DMS53 treated with DMSO at 0.1 percent for 48 hours (cell line): ENCODE data around the gene PACS1.

Experiments used
- DNase-seq: peaks from one replicate; lab custom pipeline; 2025; ENCODE audit not compliant: unreplicated experiment; lab: John Stamatoyannopoulos, UW

Gene PACS1

DNA sequence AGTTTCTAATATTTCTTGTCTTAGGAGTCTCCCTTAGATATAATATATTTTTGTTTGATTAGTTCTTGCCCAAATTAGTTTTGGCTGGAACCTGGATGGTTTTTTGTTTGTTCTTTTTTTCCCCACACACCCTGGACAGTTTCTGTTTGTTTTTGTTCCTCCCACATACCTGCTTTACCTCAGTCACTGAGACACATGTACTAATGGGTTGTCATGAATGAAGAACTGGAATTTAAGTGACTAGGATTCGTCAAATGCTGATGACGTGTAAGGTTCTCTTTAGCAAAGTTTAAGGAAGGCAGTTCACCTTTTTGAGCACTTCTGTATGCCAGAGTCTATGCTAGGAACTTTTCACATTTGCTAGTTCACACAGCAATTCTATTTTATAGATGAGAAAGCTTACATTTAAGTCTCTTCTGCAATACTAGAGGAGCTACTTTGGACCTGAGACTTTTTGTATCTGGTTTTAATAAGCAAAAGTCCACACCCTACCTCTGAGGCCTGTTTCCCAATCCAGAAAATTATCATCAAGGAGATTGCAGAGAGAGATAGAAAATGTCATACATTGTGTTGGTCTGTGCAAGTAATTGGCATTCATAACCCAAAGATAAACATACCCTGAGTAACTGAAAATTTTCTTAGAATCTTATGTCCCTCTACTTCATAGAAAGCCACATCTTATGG is 111.7 kb downstream of the PACS1 start:
- DNase-seq, result no peak

DNA sequence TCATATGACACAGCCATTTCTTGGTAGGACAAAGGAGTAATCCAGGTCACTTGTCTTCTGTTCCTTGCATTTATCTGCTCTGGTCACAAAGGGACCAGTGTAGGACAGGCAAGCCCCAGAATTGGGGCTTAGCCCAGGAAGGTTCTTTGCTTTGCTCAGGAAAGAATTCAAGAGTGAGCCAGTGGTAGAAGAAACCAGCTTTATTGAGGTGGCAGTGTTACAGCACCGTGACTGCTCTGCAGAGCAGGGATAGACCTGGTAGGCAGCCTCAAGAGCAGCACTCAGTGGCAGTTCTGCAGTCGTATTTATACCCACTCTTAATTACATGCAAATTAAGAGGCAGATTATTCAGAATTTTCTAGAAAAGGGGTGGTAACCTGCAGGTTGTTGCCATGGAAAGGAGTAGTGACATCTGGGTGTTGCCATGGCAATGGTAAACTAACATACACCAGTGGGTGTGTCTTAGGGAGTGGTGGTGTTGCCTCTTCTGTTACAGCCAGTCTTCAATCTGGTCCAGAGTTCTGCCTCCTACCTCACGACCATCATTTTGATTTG is 113.5 kb downstream of the PACS1 start:
- DNase-seq, result no peak

DNA sequence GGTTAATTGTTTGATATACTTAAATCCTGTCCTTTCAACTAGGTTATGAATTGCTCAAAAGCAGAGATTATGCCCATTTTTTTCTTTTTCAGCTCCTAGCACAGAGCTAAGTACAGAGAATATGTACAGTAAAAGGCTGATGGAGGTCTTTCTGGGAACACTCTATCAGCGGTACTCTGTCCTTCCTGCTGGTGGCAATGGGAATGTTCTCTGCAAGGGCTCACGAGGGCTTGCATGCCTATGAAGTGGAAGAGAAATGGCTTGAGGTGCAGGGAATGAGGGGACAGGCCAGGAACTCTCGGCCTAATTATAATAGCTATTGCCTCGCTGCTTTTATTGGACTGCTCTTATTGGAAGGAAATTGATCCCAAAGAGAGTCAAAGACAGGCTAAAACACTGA is 114.7 kb downstream of the PACS1 start:
- no peak for DNase-seq

DNA sequence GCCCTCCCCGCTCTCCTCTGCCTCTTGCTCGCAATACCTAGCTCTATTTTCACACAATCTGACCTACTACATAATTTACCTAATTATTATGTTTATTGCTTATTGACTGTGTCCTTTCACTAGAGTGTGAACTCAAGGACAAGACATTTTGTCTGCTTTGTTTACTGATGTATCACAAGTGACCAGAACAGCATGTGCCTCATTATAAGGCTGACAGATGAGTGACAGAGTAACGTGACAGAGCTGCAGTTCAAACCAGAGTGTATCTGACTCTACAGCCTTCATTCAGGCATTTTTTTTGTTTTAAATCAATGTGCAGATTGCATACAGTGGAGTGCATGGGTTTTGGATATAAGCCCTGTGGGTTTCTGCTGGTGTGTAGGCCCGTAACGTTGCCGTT is 116.4 kb downstream of the PACS1 start:
- DNase-seq, result no peak

DNA sequence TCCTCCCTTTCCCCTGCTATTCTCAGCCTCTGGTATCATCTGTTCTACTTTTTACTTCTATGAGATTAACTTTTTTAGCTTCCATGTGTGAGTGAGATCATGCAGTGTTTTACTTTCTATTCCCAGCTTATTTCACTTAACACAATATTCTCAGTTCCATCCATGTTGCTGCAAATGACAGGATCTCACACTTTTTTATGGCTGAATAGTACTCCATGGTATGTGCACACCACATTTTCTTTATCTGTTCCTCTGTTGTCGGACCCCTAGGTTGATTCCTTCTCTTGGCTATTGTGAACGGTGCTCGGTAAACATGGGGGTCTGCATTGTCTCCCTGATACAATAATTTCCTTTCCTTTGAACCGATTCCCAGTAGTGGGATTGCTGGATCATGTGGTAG is 117.4 kb downstream of the PACS1 start:
- no peak for DNase-seq

DNA sequence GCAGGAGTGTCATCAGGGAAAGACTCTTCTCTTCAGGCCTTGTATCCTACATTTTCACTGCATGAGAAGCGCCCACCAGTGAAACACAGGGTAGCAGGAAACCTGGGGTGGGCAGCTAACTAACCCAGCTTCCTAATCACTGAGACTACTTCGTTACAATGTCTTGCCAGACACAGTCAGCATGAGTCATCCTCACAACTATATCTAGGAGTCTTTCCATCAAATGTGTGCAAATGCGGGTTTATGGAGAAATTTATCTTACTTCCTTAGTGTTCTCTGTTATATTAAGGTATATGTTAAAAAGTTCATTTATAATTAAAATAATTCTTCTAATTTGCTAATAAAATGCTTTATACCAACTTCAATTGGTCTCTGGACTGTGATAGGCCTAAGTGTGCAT is 118.5 kb downstream of the PACS1 start:
- DNase-seq, result no peak

DNA sequence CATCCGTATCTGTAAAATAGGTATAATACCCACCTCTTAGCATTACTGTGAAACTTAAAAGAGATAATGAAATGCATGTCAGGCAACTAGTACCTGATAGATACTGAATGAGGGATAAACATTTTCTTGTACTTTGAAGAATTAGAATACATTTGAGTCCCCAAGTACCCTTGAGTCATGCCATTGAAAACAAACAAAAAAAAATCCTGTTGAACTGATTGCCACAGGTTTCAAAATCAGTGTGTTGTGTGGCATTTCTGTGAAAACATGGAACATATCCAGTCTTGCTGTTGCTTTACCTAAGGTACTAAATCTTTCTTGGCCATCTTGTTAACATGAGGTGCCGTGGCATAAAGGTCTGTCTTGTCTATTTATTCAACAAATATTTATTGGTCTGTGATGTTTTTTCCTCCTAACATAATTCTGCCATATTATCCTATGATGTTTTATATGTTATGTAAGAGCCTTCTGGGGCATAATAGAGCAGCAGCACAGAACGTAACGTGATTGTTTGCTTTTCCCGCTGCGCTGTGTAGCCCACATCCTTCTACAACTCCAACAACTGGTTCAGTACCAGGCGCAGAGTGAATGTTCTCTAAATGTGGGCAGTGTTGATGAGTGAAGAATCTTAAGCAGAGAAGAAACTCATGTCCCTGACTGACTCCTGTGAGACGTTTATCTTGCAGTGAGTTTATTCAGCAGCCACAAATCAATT is 119.1 kb downstream of the PACS1 start:
- no peak for DNase-seq

DNA sequence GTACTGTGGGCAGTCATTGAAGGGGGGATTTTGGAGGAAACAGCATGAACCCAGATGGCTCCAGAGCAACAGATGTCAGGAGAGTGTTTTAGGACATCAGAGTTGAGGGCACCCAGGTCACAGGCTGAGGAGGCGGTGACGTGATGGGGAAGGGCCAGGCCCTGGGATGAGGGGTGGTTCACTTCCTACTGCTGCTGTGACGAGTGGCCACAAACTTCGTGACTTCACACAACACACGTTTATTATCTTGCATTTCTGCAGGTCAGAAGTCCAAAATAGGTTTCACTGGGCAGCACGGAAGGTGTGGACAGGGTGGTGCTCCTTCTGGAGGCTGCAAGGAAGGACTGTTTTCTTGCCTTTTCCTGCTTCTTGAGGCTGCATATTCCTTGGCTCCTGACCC is 120.7 kb downstream of the PACS1 start:
- DNase-seq, result no peak

DNA sequence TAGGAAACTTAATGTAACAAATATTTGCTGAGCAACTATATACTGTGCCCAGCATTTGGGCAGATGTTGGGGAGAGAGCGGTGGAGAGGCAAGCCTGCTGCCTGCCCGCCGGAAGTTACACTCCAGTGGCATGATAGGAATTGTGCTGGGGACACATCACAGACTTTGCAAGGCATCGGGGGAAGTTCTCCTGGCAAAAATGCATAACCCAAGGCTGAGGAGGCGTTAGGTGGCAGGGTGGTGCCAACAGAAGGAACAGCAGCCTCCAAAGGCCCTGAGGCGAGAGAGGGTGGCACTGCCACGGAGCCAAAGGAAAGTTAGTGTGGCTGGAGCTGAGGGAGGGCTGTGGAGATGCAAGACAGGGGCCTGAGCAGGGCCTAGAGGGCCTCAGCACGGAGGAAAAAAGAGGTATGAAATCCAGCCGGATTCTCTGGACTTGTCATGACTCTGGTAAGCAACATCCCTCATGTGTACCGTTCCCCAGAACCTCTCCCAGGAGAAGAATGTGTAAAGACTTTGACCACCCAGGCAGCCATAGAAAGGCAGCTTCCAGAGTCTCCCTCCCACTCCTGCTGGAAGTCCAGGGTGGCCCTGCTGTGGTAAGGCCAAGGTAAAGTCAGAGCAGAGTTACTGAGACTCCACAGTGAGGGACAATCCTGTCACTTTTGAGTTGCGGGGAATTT is 122.2 kb downstream of the PACS1 start:
- no peak for DNase-seq

DNA sequence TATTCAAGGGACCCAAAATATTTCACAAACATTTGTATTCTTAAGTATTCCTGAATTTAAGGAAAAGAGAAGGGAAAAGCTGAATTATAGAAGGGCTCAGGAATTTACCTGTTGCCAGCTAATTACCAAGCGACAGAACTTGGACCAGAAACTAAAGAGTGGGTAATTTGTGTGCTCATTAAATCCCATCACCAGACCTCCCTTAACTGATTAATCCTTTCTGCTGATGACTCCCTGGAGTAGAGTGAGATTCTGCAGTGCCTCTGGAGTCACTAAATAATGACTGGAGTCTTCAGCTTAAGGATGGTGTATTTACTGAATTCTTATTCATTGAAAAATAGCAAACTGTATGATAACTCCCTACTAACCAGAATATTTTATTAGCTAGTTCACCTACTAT is 124.3 kb downstream of the PACS1 start:
- DNase-seq, result no peak

DNA sequence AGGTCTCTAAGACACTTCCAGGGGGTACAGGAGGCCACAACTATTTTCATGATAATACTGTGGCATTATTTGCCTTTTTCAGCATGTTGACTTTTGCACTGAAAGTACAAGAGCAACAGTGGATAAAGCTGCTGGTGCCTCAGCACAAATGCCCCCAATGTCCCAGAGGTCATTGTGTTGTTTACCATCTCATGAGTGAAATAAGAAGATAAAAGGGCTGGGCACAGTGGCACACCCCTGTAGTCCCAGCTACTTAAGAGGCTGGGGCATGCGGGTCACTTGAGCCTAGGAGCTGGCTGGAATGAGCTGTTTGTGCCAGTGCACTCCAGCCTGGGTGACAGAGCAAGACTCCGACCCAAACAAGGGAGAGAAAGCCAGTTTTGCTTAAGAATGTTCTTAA is 125.8 kb downstream of the PACS1 start:
- no peak for DNase-seq

DNA sequence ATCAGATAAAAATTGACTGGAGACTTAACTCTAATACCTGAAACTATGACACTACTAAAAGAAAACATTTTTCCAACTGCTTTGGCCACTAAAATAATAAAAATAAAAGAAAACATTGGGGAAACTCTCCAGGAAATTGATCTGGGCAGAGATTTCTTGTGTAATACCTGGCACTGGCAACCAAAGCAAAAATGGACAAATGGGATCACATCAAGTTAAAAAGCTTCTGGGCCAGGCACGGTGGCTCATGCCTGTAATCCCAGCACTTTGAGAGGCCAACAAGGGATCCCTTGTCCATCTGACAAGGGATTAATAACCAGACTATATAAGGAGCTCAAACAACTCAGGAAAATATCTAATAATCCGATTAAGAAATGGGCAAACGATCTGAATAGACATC is 133.8 kb downstream of the PACS1 start:
- DNase-seq, result no peak

DNA sequence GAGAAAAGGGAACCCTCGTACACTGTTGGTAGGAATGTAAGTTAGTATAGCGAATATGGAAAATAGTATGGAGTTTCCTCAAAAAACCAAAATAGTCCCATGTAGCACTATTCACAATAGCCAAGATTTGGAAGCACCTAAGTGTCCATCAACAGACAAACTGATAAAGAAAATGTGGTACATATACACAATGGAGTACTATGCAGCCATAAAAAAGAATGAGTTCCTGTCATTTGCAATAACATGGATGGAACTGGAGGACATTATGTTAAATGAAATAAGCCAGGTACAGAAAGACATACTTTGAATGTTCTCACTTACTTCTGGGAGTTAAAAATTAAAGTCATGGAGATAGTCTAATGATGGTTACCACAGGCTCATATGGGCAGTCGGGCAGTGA is 134.3 kb downstream of the PACS1 start:
- DNase-seq, result no peak

DNA sequence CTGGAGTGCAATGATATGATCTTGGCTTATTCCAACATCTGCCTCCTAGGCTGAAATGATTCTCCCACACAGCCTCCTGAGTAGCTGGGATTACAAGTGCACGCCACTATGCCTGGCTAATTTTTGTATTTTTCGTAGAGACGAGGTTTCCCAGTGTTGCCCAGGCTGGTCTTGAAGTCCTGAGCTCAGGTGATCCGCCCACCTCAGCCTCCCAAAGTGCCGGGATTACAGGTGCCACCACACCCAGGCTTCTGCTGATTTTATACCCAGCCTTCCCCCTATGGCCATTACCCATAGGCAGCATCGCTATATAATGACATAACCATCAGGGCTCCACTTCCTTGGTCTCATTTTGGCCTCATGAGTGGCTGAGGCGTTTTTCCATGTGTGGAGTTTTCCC is 137.7 kb downstream of the PACS1 start:
- DNase-seq, result no peak

DNA sequence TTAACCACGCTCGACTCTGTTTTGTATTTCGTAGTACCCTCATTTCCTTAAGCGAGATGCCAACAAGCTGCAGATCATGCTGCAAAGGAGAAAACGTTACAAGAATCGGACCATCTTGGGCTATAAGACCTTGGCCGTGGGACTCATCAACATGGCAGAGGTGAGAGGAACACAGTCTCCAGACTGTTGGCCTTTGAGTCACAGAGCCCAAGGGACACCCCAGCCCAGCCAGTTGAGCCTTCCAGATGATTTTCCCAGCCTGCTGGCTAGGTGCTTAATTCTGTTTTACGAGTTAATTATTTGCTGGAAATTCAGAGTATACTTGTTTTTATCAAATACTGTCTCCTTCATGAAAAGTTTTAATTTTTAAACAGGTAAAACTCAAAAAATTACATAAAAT is 141.0 kb downstream of the PACS1 start:
- no peak for DNase-seq

DNA sequence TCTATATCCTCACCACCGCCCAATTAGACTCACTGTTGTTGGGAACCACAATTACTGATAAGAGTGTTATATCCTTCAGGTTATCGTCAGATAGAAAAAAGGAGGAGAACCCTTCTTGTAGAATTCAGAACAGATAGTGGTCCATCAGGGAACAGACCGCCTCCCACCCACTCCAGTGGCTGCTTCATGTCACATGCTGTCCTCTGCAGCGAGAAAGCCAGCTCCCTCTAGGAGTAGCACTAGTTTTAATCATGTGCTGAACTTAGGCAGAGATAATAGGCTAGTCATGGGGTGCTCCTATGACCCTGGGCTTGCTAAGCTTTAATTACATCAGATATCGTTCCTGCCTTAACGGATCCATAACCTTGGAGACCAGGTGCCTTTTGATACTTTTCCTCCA is 146.8 kb downstream of the PACS1 start:
- DNase-seq, result no peak

DNA sequence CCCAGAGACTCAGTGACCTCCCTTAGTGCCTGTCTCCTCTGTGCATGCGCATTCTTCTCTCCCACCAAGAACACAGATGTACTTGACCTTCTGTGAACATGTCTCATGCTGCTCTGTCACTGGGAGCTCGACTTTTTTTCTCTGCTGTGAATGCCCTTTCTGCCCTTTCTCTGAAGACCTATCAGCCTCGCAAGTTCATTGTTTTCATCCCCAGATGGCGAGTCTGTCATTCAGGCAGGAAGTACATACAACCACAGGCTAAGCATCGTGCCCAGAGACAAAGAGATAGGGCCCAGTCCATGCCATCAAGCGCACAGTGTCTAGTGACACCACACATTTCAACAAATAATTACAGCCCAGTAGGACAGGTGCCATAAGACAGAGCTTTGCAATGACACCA is 148.0 kb downstream of the PACS1 start:
- DNase-seq, result no peak

DNA sequence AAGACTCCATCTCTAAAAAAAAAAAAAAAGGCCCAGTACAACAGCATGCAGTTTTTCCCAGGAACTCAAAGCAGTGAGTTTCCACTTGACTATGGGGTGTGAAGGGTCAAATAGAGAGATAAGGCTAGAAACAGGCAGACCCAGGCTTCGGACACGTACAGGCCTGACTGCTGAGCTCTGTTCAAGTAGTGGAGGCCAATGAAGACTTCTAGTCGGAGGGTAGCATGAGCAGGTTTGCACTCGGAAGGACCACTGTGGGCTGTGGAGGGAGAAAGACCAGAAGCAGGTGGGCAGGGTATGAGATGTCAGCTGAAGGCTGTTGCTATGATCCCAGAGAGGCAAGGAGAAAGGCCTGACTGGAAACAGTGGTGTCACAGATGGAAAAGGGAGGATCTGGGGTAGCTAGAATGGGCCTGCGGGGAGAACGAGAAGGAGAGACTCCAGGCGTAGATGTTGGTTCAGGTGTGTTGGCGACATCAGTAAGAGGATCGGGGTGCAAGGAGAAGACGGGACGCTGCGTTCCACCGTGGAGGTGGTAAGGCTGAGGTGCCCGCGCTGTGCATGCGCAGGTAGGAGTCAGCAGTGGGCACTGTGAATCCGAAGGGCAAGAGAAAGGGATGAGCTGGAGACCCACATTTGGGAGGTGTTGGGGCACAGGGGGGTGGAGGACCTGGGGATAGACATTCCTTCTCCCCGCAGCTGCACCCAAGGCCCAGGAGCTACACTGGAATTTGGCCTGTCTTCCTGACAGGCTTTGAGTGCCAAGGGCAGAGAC is 149.0 kb downstream of the PACS1 start:
- no peak for DNase-seq

DNA sequence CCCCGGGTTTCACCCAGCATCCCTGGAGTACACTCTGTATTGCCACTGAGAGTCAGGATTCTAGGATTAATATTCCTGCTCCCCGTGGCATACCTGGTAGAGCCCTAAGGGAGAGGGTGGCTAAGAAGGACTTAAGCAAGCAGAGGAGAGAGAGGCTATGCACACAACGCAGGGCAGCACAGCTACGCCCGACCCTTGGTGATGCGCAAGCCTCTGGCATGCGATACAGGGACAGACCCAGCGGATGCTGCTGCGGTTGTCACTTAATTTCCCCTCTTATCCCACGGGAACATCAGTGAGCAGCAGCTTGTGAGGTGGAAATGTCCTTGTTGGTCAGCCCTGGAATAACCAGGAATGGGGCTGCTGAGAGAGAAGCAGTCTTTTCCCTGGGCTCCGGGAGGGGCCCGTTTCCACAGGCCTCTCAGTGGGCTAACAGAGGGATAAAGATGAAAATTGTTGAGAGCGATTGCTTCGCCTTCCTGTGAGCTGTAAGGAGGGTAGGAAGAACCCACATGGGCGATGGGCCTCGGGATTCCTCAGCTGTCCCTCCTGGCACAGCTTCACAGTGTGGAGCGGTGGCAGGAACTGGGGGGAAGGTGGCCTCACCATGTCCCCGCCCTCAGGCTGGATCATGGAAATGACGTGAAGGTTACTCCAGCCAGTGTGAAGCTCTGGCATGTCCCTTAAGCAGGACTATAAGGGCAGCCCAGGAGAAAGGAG is 149.9 kb downstream of the PACS1 start:
- no peak for DNase-seq

DNA sequence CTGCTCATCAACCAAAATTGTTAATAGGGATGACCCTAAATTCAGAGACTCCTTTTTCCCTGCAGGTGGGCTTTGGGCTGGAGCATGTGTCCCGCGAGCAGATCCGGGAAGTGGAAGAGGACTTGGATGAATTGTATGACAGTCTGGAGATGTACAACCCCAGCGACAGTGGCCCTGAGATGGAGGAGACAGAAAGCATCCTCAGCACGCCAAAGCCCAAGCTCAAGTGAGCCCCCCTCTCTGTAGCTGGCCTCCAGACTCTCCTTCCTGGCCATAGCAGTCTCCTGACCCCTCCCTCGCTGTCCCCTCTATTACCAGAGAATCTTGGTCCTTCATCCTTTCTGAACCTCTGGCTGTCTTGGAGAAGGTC is 150.5 kb downstream of the PACS1 start:
- no peak for DNase-seq

DNA sequence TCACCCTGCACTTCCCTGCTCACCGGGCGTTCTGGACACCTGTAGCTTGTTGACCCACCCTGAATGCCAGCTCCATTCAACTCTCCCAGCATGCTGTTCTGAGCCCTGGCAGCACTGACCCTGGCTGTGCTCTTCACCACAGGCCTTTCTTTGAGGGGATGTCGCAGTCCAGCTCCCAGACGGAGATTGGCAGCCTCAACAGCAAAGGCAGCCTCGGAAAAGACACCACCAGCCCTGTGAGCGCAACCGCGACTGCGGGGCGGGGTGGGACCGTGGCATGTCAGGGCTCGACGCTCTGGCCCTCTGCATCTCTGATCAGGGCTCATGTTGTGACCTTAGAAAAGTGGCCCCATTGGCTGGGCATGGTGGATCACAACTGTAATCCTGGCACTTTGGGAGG is 150.9 kb downstream of the PACS1 start:
- DNase-seq, result no peak
